Peyer's patch (tissue), 4 donors: ENCODE measurements around the gene SRGAP1.

Source experiments
- CTCF ChIP-seq, 6 experiments: fragments of 450-650 bp in 4 of 6; fragments of 200-600 bp in 2 of 6; sonication (generic) in 1 of 6; IDR thresholded peaks; one replicate each; pipeline ENCODE4 v1.5.1; 2017 to 2019; ENCODE audit warnings: antibody characterized with exemption in 6 of 6, mild to moderate bottlenecking in 3 of 6, moderate library complexity in 1 of 6
- POLR2A ChIP-seq, 2 donors: fragments of 450-650 bp; IDR thresholded peaks; one replicate each; pipeline ENCODE4 v1.5.1; 2017; ENCODE audit warnings: antibody characterized with exemption in 2 of 2, mild to moderate bottlenecking in 2 of 2, moderate library complexity in 2 of 2

GRCh38 chr12:64097366-64098105, 253.0 kb downstream of the SRGAP1 start:
- no peak for TF ChIP-seq CTCF (IDR thresholded peaks at IDR 0.05)
- no peak for TF ChIP-seq POLR2A (IDR thresholded peaks at IDR 0.05)
